ENCODE data around the gene DNAL1. TPM values are rescaled to one million over a fixed set of nuclear protein-coding genes. Genes with fewer than 3 reads are reported as not detected.

DNAL1 gene
- total and polyA plus RNA-seq, 10 of the 15 experiments (the other 5 are each of a cell fraction or from before 2014, with no cell fraction given), result 2.4 to 18.2 (median 7.4) TPM

GRCh38 chr14:73644531-73645247 lies at the start of gene DNAL1 (continued):
- no peak for TF ChIP-seq CHD2 (IDR thresholded peaks at IDR 0.05; ENCODE audit: borderline replicate concordance, low read depth, low read length)
- peak; percentile 33; the same call in 1 of the 2 replicates for TF ChIP-seq BACH1 (IDR thresholded peaks at IDR 0.05; ENCODE audit: borderline replicate concordance)
- TF ChIP-seq POLR2AphosphoS2 (IDR thresholded peaks at IDR 0.05; ENCODE audit: low read depth, low read length), result peak; percentile 82
- no peak for TF ChIP-seq SREBF1 (IDR thresholded peaks at IDR 0.05; ENCODE audit: low read length)
- TF ChIP-seq FOS (IDR thresholded peaks at IDR 0.05; ENCODE audit: borderline replicate concordance, extremely low read depth, insufficient read length), result no peak
- TF ChIP-seq ZBTB4 (CRISPR knock-in tag; IDR thresholded peaks at IDR 0.05), result no peak
- no peak; the same call in 1 of the 2 replicates for TF ChIP-seq MLLT1 (IDR thresholded peaks at IDR 0.05)
- TF ChIP-seq PML (IDR thresholded peaks at IDR 0.05; ENCODE audit: low read length), result peak; percentile 85; the same call in 1 of the 2 replicates
- TF ChIP-seq BCL11A (IDR thresholded peaks at IDR 0.05; ENCODE audit: low read depth, low read length), result no peak
- no peak for TF ChIP-seq CHD1 (IDR thresholded peaks at IDR 0.05; ENCODE audit: low read depth, low read length)
- no peak for TF ChIP-seq FOXM1 (IDR thresholded peaks at IDR 0.05; ENCODE audit: low read depth, low read length)
- no peak for TF ChIP-seq CBX5 (IDR thresholded peaks at IDR 0.05; ENCODE audit: low read depth)
- TF ChIP-seq EP300 (IDR thresholded peaks at IDR 0.05; ENCODE audit: borderline replicate concordance in 1 of 2, control insufficient read depth in 1 of 2, low read depth in 2 of 2, low read length in 2 of 2), result no peak
- no peak for TF ChIP-seq USF2 (IDR thresholded peaks at IDR 0.05; ENCODE audit: borderline replicate concordance, low read depth, low read length)
- no peak for TF ChIP-seq BCL3 (IDR thresholded peaks at IDR 0.05; ENCODE audit: borderline replicate concordance, insufficient read depth, low read depth, low read length, poor library complexity, severe bottlenecking)
- TF ChIP-seq BMI1 (IDR thresholded peaks at IDR 0.05; ENCODE audit: borderline replicate concordance), result peak; percentile 87
- TF ChIP-seq CEBPB (IDR thresholded peaks at IDR 0.05; ENCODE audit: borderline replicate concordance in 1 of 2, low read depth in 2 of 2, low read length in 2 of 2), result no peak
- no peak for TF ChIP-seq HSF1 (IDR thresholded peaks at IDR 0.05; ENCODE audit: low read depth, low read length)
- peak; percentile 55; the same call in 1 of the 2 replicates for TF ChIP-seq NBN (IDR thresholded peaks at IDR 0.05)
- TF ChIP-seq JUNB (IDR thresholded peaks at IDR 0.05), result no peak
- no peak for TF ChIP-seq ZNF622 (IDR thresholded peaks at IDR 0.05)
- peak; percentile 14 for TF ChIP-seq SP1 (IDR thresholded peaks at IDR 0.05; ENCODE audit: low read depth, low read length)

All from GM12878 (cell line).